K562 (cell line): ENCODE data around the gene ENPP6.

Experiments used
- E2F4 ChIP-seq: sonication (generic); formaldehyde crosslinking; IDR thresholded peaks from 2 replicates; pipeline ENCODE4 v1.8.0; 2022; ENCODE audit warnings: mild to moderate bottlenecking, low read depth, missing genetic modification reagents
- KLF16 ChIP-seq: IDR thresholded peaks from 2 replicates; pipeline ENCODE4 v1.6.1; 2016; ENCODE audit warnings: antibody characterized with exemption
- NFIC ChIP-seq: fragments of 450-650 bp; IDR thresholded peaks from 2 replicates; pipeline ENCODE4 v1.6.1; 2017; ENCODE audit warnings: mild to moderate bottlenecking, inconsistent platforms

GRCh38 chr4:184056877-184057276, 160.8 kb downstream of the ENPP6 start:
- no peak for TF ChIP-seq KLF16
- TF ChIP-seq NFIC = no peak
- no peak for TF ChIP-seq E2F4
